H1 (cell line): Measurements from ENCODE around the gene WIPF1. TPM values are rescaled to one million over a fixed set of nuclear protein-coding genes. Genes with fewer than 3 reads are reported as not detected.

Experiments used
- CTCF ChIA-PET: fragments of 300-600 bp; sonication (Branson Sonifier 250); formaldehyde crosslinking; loops from one replicate; lab custom pipeline; 2021; ENCODE audit not compliant: partially characterized antibody; lab: Charles Lee
- POLR2A ChIA-PET: fragments of 300-600 bp; sonication (Branson Sonifier 250); formaldehyde crosslinking; loops from one replicate; lab custom pipeline; 2021; ENCODE audit warnings: inconsistent platforms; ENCODE audit not compliant: partially characterized antibody; lab: Charles Lee
- DNase-seq, 2 experiments: peaks; one replicate each; pipeline versions ENCODE4 v3.0.0 to v3.0.0-alpha.2; 2010 to 2022; ENCODE audit warnings: low spot score in 2 of 2, low read depth in 1 of 2, mixed read lengths in 1 of 2
- FAIRE-seq: peaks from 2 replicates; lab custom pipeline; 2011; peaks lifted over from hg19 to GRCh38; lab: Jason Lieb, UNC
- H2AFZ ChIP-seq: 2 replicates; pipeline ENCODE4 v1.8.1; 2012; ENCODE audit warnings: low read length, inconsistent platforms
- H2AK5ac ChIP-seq: 2 replicates; pipeline ENCODE4 v1.6.1; 2013; ENCODE audit warnings: low read depth, low read length
- H2BK120ac ChIP-seq: replicated peaks from 2 replicates; pipeline ENCODE3; 2013; ENCODE audit warnings: low read depth, low read length, inconsistent platforms
- H2BK12ac ChIP-seq: 2 replicates; pipeline ENCODE4 v1.6.1; 2013; ENCODE audit warnings: low read depth, low read length
- H2BK15ac ChIP-seq: 2 replicates; pipeline ENCODE4 v1.6.1; 2013; ENCODE audit warnings: low read length
- H2BK20ac ChIP-seq: 2 replicates; pipeline ENCODE4 v1.6.1; 2013; ENCODE audit warnings: low read length
- H2BK5ac ChIP-seq: 2 replicates; pipeline ENCODE4 v1.6.1; 2013; ENCODE audit warnings: low read depth, low read length
- H3K14ac ChIP-seq: 2 replicates; pipeline ENCODE4 v1.6.1; 2013; ENCODE audit warnings: inconsistent platforms; ENCODE audit not compliant: insufficient read length
- H3K18ac ChIP-seq: 2 replicates; pipeline ENCODE4 v1.6.1; 2013; ENCODE audit warnings: low read length; ENCODE audit errors: extremely low read depth
- H3K23ac ChIP-seq: 2 replicates; pipeline ENCODE4 v1.6.1; 2013; ENCODE audit warnings: inconsistent platforms; ENCODE audit not compliant: insufficient read length
- H3K23me2 ChIP-seq: 2 replicates; pipeline ENCODE4 v1.6.1; 2013; ENCODE audit warnings: low read depth, low read length
- H3K27ac ChIP-seq: 2 replicates; pipeline ENCODE4 v1.6.1; 2011; ENCODE audit warnings: low read depth, low read length, inconsistent platforms
- H3K27me3 ChIP-seq, 4 experiments: replicated peaks in 1 of 4; 1 replicate in 1 of 4; 2 replicates in 3 of 4; pipeline versions ENCODE4 v1.6.1 to v1.8.1; 2011 to 2013; ENCODE audit warnings: low read length in 3 of 4, mild to moderate bottlenecking in 3 of 4, inconsistent platforms in 2 of 4, mixed read lengths in 2 of 4, moderate library complexity in 1 of 4; ENCODE audit not compliant: control insufficient read depth in 3 of 4, insufficient read depth in 3 of 4; ENCODE audit errors: extremely low read depth in 1 of 4
- H3K36me3 ChIP-seq, 4 experiments: 2 replicates each; pipeline versions ENCODE4 v1.6.1 to v1.8.1; 2011 to 2013; ENCODE audit warnings: mild to moderate bottlenecking in 4 of 4, low read length in 3 of 4, moderate library complexity in 2 of 4, control low read depth in 1 of 4, inconsistent platforms in 1 of 4; ENCODE audit not compliant: insufficient read depth in 4 of 4, control insufficient read depth in 2 of 4
- H3K4ac ChIP-seq: replicated peaks from 2 replicates; pipeline ENCODE3; 2013; ENCODE audit warnings: low read length, low read depth, mixed read lengths, inconsistent platforms; ENCODE audit not compliant: insufficient read length
- H3K4me1 ChIP-seq, 4 experiments: replicated peaks in 1 of 4; 1 replicate in 1 of 4; 2 replicates in 3 of 4; pipeline versions ENCODE4 v1.6.1 to v1.8.1; 2011 to 2013; ENCODE audit warnings: low read length in 3 of 4, inconsistent platforms in 2 of 4, mixed read lengths in 1 of 4; ENCODE audit not compliant: insufficient read depth in 4 of 4, control insufficient read depth in 3 of 4
- H3K4me2 ChIP-seq, 2 experiments: 2 replicates each; pipeline versions ENCODE4 v1.6.1 to v1.8.1; 2011 to 2013; ENCODE audit warnings: low read depth in 2 of 2, low read length in 2 of 2, control low read depth in 1 of 2, inconsistent platforms in 1 of 2, mild to moderate bottlenecking in 1 of 2; ENCODE audit not compliant: insufficient read depth in 1 of 2
- H3K4me3 ChIP-seq, 4 experiments: fragments of 200-600, 300-600 bp in 1 of 4; sonication (generic), shearing (Covaris generic), sonication (Bioruptor Twin) in 1 of 4; 2 replicates each; pipeline versions ENCODE4 v1.5.1 to v1.8.1; 2011 to 2016; ENCODE audit warnings: low read length in 4 of 4, low read depth in 3 of 4, control low read depth in 2 of 4, inconsistent platforms in 2 of 4, mild to moderate bottlenecking in 2 of 4, mixed read lengths in 1 of 4, moderate library complexity in 1 of 4; ENCODE audit not compliant: insufficient read depth in 2 of 4; ENCODE audit errors: extremely low read depth in 1 of 4
- H3K56ac ChIP-seq: replicated peaks from 2 replicates; pipeline ENCODE3; 2013; ENCODE audit warnings: low read depth, mild to moderate bottlenecking, mixed read lengths, low read length, inconsistent platforms; ENCODE audit not compliant: insufficient read length
- H3K79me1 ChIP-seq: 2 replicates; pipeline ENCODE4 v1.6.1; 2013; ENCODE audit warnings: low read depth, low read length, control low read depth
- H3K79me2 ChIP-seq, 2 experiments: 2 replicates each; pipeline versions ENCODE4 v1.6.1 to v1.8.1; 2012 to 2013; ENCODE audit warnings: low read length in 2 of 2, mild to moderate bottlenecking in 2 of 2, inconsistent platforms in 1 of 2; ENCODE audit not compliant: insufficient read depth in 2 of 2, control insufficient read depth in 1 of 2
- H3K9ac ChIP-seq, 4 experiments: replicated peaks in 1 of 4; 1 replicate in 1 of 4; 2 replicates in 3 of 4; pipeline versions ENCODE4 v1.6.1 to v1.8.1; 2011 to 2013; ENCODE audit warnings: low read depth in 3 of 4, low read length in 3 of 4, control low read depth in 2 of 4, mild to moderate bottlenecking in 2 of 4, moderate library complexity in 2 of 4, inconsistent platforms in 1 of 4; ENCODE audit errors: extremely low read depth in 1 of 4
- H3K9me3 ChIP-seq, 2 experiments: 2 replicates each; pipeline versions ENCODE4 v1.6.1 to v1.8.1; 2012 to 2013; ENCODE audit warnings: mild to moderate bottlenecking in 2 of 2, moderate library complexity in 2 of 2, control low read depth in 1 of 2, inconsistent platforms in 1 of 2, low read depth in 1 of 2, low read length in 1 of 2, mixed read lengths in 1 of 2; ENCODE audit not compliant: insufficient read depth in 2 of 2
- H4K20me1 ChIP-seq, 2 experiments: replicated peaks in 1 of 2; 2 replicates each; pipeline versions ENCODE3 to v1.8.1; 2011 to 2013; ENCODE audit warnings: inconsistent platforms in 2 of 2, low read length in 2 of 2, mild to moderate bottlenecking in 1 of 2; ENCODE audit not compliant: insufficient read depth in 2 of 2, control insufficient read depth in 1 of 2
- H4K5ac ChIP-seq: 2 replicates; pipeline ENCODE4 v1.6.1; 2013; ENCODE audit warnings: low read length, low read depth, mixed read lengths, inconsistent platforms; ENCODE audit not compliant: insufficient read length
- H4K8ac ChIP-seq: 2 replicates; pipeline ENCODE4 v1.8.0; 2013; ENCODE audit warnings: mild to moderate bottlenecking, moderate library complexity, low read length, inconsistent platforms; ENCODE audit not compliant: insufficient read depth; ENCODE audit errors: extremely low read depth
- H4K91ac ChIP-seq: replicated peaks from 2 replicates; pipeline ENCODE3; 2013; ENCODE audit warnings: low read length, mixed read lengths, inconsistent platforms; ENCODE audit not compliant: insufficient read length
- CBX8 ChIP-seq: fragments of 300-800, 300-1000 bp; sonication (generic); IDR thresholded peaks from 2 replicates; pipeline ENCODE4 v1.7.1; 2016; ENCODE audit warnings: low read depth, low read length, borderline replicate concordance
- CEBPB ChIP-seq: IDR thresholded peaks from 2 replicates; pipeline ENCODE4 v1.6.1; 2012; ENCODE audit warnings: low read depth, low read length
- EGR1 ChIP-seq: IDR thresholded peaks from 2 replicates; pipeline ENCODE4 v1.6.1; 2011; ENCODE audit warnings: low read depth, low read length, borderline replicate concordance
- EZH2 ChIP-seq: fragments of 200-600 bp; sonication (generic); IDR thresholded peaks from 2 replicates; pipeline ENCODE4 v1.7.1; 2012; ENCODE audit warnings: low read depth, mild to moderate bottlenecking, moderate library complexity, low read length, inconsistent platforms; ENCODE audit not compliant: severe bottlenecking
- GABPA ChIP-seq: IDR thresholded peaks from 2 replicates; pipeline ENCODE4 v1.6.1; 2011; ENCODE audit warnings: mild to moderate bottlenecking, low read length, moderate library complexity, borderline replicate concordance; ENCODE audit not compliant: insufficient read depth
- GTF2F1 ChIP-seq: IDR thresholded peaks from 2 replicates; pipeline ENCODE4 v1.6.1; 2012; ENCODE audit warnings: low read depth, low read length, improper control_type of control experiment, borderline replicate concordance
- PHF8 ChIP-seq: fragments of 200-600 bp; sonication (generic); conservative IDR thresholded peaks from 2 replicates; pipeline ENCODE4 v1.7.1; 2012; ENCODE audit warnings: low read depth, mild to moderate bottlenecking, inconsistent platforms, low read length, moderate library complexity
- POU5F1 ChIP-seq: IDR thresholded peaks from 2 replicates; pipeline ENCODE4 v1.6.1; 2011; ENCODE audit warnings: low read depth, mild to moderate bottlenecking, low read length, moderate library complexity
- SAP30 ChIP-seq: fragments of 300-600 bp; sonication (generic); IDR thresholded peaks from 2 replicates; pipeline ENCODE4 v1.7.1; 2012; ENCODE audit warnings: low read length, moderate library complexity, mild to moderate bottlenecking, inconsistent platforms; ENCODE audit not compliant: insufficient read depth, insufficient replicate concordance
- SIN3A ChIP-seq, 2 experiments: IDR thresholded peaks in 1 of 2; conservative IDR thresholded peaks in 1 of 2; 2 replicates each; pipeline ENCODE4 v1.6.1; 2011 to 2012; ENCODE audit warnings: low read length in 2 of 2, improper control_type of control experiment in 1 of 2, low read depth in 1 of 2, mild to moderate bottlenecking in 1 of 2
- SIX5 ChIP-seq: IDR thresholded peaks from 2 replicates; pipeline ENCODE4 v1.6.1; 2011; ENCODE audit warnings: mild to moderate bottlenecking, low read depth, low read length
- SP1 ChIP-seq: IDR thresholded peaks from 2 replicates; pipeline ENCODE4 v1.6.1; 2011; ENCODE audit warnings: low read depth, low read length
- SP2 ChIP-seq: IDR thresholded peaks from 2 replicates; pipeline ENCODE4 v1.6.1; 2012; ENCODE audit warnings: mild to moderate bottlenecking, low read length, inconsistent platforms
- TAF7 ChIP-seq: optimal IDR thresholded peaks from 2 replicates; pipeline ENCODE3; 2011; ENCODE audit warnings: low read depth, mild to moderate bottlenecking, inconsistent platforms, low read length, moderate library complexity, borderline replicate concordance
- TBP ChIP-seq: IDR thresholded peaks from 2 replicates; pipeline ENCODE4 v1.6.1; 2011; ENCODE audit warnings: low read depth, low read length, improper control_type of control experiment
- WGBS, 2 experiments: shearing (Covaris generic) in 1 of 2; methylation state at CpG; one replicate each; pipeline versions ENCODE4 v1.1.6 to v1.1.7; 2013 to 2015; ENCODE audit warnings: low lambda C conversion rate in 2 of 2, mixed read lengths in 2 of 2, inconsistent platforms in 1 of 2, low coverage in 1 of 2, missing lambda C conversion rate in 1 of 2; ENCODE audit not compliant: insufficient replicate concordance in 2 of 2, insufficient coverage in 1 of 2, insufficient read length in 1 of 2; ENCODE audit errors: extremely low coverage in 1 of 2, missing lambda C conversion rate in 1 of 2; 5-methylcytosine and 5-hydroxymethylcytosine counted together
- polyA plus RNA-seq, 7 experiments: library from polyadenylated mRNA; depleted of rRNA in 3 of 7; stranded (reverse) in 5 of 7; unstranded in 2 of 7; fragments of >200 nt in 5 of 7; fragments of 200-250 nt in 2 of 7; gene quantifications; 1 replicate in 5 of 7; 2 replicates in 1 of 7; 4 replicates in 1 of 7; pipeline versions ENCODE4 v1.2.1 to v1.2.3, GENCODE V29; 2011 to 2013; ENCODE audit warnings: missing spikeins in 2 of 7, mixed read lengths in 2 of 7
- total RNA-seq: library from RNA; stranded (reverse); fragmentation: NEBNext Ultra II Directional; extraction: Animal tissue kit (Norgen Biotek cat#: 25700); gene quantifications from 2 replicates; pipeline ENCODE4 v1.2.1, GENCODE V29; 2021

Gene WIPF1
- total and polyA plus RNA-seq, 2 of the 8 experiments (the other 6 are each of a cell fraction or from before 2014, with no cell fraction given): 4.7 to 5.2 TPM

DNA sequence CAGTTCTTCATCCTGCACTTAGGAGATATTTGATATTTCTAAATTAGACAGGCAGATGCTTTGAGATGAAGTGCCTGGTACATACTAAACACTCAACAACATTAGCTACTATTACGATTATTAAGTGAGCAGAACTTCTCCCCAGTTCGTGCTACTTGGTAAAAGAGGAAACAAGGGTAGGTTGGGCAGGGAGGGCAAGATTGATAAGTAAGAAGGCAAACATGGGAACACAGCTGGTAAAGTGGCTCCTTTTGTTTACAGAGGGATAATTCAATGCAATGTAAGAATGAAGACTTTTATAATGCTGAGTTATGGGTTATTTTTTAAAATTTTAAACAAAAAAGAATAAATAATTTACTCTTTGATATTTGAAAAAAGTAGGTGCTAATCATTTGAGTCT, 15.9 kb upstream of the WIPF1 start:
- Histone ChIP-seq H3K36me3 (no peaks in the 10 kb centered on the region), H3K4me3 (no peak overlapping the region), H3K18ac (no peak overlapping the region), H4K8ac (no peak overlapping the region), H4K5ac (no peak overlapping the region), H3K56ac (no peak overlapping the region), H2BK12ac (no peak overlapping the region), H3K4me1 (no peaks in the 10 kb centered on the region; a peak in 1 of 7 replicates), H3K4ac (no peak overlapping the region), H2BK120ac (no peak overlapping the region), H2AFZ (no peak overlapping the region), H3K79me2 (no peaks in the 10 kb centered on the region), H3K9ac (no peak overlapping the region), H3K23ac (no peak overlapping the region), H3K4me2 (no peak overlapping the region), H2BK15ac (no peak overlapping the region), H3K9me3 (no peaks in the 10 kb centered on the region), H3K14ac (no peak overlapping the region), H4K20me1 (no peaks in the 10 kb centered on the region), H2AK5ac (no peak overlapping the region), H3K23me2 (no peaks in the 10 kb centered on the region), H3K79me1 (no peaks in the 10 kb centered on the region), H4K91ac (no peak overlapping the region), H3K27me3 (no peaks in the 10 kb centered on the region), H2BK5ac (no peak overlapping the region), H2BK20ac (no peak overlapping the region), H3K27ac (no peak overlapping the region)
- no peak for FAIRE-seq
- CTCF ChIA-PET: interaction anchor here (0.7 to 1.3 kb wide), 2 partner anchors 10 to 93 kb away, joined by 3 to 6 read pairs; no protein-coding TSS in a partner anchor
- 89% methylated on average over 2 of the region's 2 CpGs; no CpG with 5 or more reads in 1 of the 2 experiments for WGBS, 2 experiments
- POLR2A ChIA-PET: no interaction called here
- DNase-seq: no peak
- TF ChIP-seq CBX8 (no peak), SIN3A (conservative IDR thresholded peaks at IDR 0.05 in 1 of 2, IDR thresholded peaks at IDR 0.05 in 1 of 2; ENCODE audit: low read depth in 1 of 2, low read length in 2 of 2) (no peak), POU5F1 (no peak), GTF2F1 (no peak), EZH2 (no peak), PHF8 (no peak), EGR1 (no peak), SP1 (no peak), TBP (no peak), SP2 (no peak), SAP30 (no peak), SIX5 (no peak), TAF7 (no peak), GABPA (no peak), CEBPB (no peak)
